Femur (tissue), 1 donor: ENCODE data around the gene FGF10.

ENCODE experiments used
- DNase-seq: peaks from one replicate; pipeline ENCODE4 v3.0.0-alpha.2; 2017

Gene FGF10

DNA sequence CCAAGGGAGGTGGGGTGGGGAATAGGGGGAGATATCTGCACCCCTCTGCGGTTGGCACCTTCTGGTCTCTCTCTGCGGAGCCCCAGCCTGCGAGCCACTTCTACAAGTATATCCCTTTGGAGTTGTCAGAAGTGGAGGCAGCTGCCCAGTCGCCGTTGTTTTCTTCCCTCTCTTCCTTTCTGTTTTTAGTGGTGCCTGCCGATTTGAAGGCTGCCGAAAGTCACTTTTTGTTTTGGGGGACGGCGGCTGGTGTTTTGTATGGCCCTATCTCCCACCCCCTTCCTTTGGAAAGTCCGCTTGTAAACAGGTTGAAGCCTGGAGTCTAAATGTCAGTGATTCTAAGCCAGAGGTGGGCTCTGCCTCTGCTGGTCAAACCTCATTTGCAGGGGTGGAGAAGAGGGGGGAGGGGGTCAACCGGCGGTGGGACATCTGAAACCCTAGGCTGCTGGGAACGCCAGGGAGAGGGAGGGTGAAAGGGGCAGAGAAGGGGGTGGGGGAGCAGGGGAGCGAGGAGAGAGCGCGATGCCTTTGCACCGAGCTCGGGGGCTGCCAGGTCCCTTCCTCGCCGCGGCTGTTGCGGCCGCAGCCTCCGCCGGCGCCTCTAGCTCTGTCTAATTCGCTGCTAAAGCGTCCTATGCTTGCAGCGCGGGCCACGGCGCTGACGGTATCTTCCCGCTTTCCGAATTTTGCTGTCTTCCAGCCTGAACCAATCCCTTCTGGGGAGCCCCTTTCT lies at the start of gene FGF10:
Gene FGF10 (minus strand): TSS at position 331 of the 733 bp plus-strand sequence. CDS start 738 bp downstream, outside the sequence.
- peak; percentile 76 for DNase-seq

DNA sequence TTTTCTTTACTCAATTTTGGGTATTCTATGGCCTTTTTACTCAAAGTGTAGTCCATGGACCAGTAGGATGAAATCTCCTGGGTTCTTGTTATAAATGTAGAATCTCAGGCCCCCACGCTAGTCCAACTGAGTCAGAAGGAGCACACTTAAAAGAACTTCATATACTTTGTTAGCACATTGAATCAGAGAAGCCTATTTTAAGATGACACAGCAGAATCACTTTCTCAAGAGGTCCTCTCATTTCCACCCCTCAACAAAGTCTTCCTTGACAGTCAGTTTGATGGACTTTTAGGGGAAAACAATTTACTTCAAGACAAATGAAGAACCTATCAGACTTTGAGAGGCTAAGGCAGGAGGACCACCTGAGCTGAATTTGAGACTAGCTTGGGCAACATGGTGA lies 37.7 kb upstream of the FGF10 start:
- no peak for DNase-seq

DNA sequence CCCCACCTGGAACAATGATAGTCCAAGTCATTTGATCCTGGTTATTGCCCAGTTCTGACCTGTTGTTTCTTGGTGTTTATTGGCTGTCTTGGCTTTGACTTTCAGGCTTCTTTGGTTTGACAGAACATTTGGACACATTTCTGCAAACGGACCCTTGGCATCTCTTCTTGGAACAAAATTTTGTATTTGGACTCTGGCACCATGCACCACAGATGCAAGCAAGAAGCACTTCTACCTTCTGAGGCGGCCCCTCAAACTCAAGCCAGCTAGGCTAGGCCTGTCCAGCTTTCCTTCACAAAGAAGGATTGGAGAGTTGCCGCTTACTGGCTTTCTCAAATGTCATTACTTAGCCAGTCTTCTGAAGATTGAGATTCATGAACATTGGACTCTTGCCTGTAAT lies 23.1 kb upstream of the FGF10 start:
- DNase-seq: peak; percentile 67

GRCh38 chr5:44402084-44402483 lies 12.9 kb upstream of the FGF10 start:
- DNase-seq: no peak

GRCh38 chr5:44401611-44402010 lies 12.4 kb upstream of the FGF10 start:
- no peak for DNase-seq

GRCh38 chr5:44398382-44398781 lies 9.2 kb upstream of the FGF10 start:
- DNase-seq: no peak

GRCh38 chr5:44396312-44396711 lies 7.1 kb upstream of the FGF10 start:
- no peak for DNase-seq

DNA sequence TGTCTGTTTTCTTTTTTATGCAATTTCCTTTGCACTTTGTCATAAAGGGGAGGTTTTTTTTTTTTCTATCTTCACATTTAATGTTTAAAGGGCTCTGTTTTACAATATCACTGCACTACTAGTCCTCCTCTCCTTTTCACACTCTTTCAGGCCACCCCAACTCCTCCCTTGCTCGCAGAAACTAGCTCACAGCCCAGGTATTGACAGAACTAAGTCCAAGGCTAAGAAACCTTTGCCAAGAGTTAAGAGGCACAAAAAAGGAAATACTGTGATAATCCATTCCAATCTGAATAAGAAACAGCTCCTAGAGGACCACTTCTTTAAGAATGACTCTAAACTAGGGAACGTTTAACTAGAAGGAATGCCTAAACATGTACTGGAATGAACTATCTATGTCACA lies 1.1 kb upstream of the FGF10 start:
- DNase-seq: no peak

- DNase-seq: no peak
These were observed 563 bp upstream of the FGF10 start for GRCh38 chr5:44389823-44390143.

- DNase-seq: peak; percentile 37
These were observed 715 bp downstream of the FGF10 start for GRCh38 chr5:44388321-44389089.

DNA sequence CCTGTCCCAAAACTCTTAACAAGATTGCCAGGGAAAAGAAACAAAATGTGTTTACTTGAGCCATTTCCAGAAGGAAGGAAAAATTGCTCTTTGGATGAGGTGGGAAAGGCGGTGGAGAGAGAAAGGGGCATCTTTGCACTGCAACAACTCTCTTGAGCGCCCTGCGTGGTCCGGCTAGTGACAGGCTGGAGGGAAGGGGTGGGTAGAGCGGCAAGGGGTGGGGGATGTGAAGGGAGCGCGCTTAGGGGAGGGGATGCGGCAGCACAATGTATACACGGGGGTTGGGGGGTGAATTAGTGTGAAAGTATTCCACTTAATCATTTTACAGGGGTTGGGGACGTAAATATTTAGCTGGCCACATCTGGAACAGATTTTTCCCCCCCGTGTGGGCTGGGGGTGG lies 1.3 kb downstream of the FGF10 start:
- DNase-seq: peak; percentile 33

GRCh38 chr5:44387406-44387805 lies 1.8 kb downstream of the FGF10 start:
- DNase-seq: no peak

GRCh38 chr5:44385291-44385900 lies 3.8 kb downstream of the FGF10 start:
- DNase-seq: no peak

- no peak for DNase-seq
These were observed 4.4 kb downstream of the FGF10 start for GRCh38 chr5:44384816-44385215.

GRCh38 chr5:44382894-44383293 lies 6.3 kb downstream of the FGF10 start:
- DNase-seq: no peak

DNA sequence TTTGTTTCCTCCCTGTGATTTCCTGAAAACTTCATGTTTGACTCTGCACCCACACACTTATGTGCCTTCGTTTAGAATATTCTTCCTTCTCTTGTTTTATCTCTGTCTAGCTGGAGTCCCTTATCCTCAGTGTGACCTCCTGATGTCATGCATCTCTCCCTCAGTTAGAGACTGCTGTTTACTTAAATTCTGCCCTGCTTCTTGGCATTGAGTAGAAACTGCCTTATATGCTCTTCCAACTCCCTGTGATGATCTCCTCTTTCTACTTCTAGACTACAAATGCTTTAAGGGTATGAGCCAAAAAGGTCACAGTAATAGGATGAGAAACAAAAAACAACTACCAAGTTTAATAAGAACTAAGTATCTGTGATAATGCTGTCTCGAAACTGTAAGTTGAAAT lies 12.2 kb downstream of the FGF10 start:
- no peak for DNase-seq

GRCh38 chr5:44372028-44372427 lies 17.2 kb downstream of the FGF10 start:
- no peak for DNase-seq

GRCh38 chr5:44367203-44367602 lies 22.0 kb downstream of the FGF10 start:
- DNase-seq: no peak

GRCh38 chr5:44365345-44365744 lies 23.9 kb downstream of the FGF10 start:
- no peak for DNase-seq

DNA sequence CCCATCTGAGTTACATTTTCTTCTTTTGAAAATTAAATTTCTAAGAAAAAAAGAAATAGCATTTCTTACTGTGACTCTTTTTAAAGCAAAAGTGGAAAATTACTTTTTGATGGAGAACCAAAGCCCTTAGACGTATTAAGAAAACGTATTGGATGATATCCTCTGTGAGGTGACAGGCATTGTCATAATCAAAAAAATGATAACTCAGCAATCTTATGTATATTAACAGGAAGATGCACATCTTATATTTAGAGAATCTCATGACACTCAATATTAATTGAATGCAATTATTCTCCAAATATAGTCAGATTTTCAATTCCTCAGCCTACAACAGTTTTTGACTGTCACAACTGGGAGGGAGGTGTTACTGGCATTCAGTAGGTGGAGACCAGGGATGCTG lies 25.1 kb downstream of the FGF10 start:
- DNase-seq: no peak

- no peak for DNase-seq
These were observed 27.7 kb downstream of the FGF10 start for GRCh38 chr5:44361342-44362001.

DNA sequence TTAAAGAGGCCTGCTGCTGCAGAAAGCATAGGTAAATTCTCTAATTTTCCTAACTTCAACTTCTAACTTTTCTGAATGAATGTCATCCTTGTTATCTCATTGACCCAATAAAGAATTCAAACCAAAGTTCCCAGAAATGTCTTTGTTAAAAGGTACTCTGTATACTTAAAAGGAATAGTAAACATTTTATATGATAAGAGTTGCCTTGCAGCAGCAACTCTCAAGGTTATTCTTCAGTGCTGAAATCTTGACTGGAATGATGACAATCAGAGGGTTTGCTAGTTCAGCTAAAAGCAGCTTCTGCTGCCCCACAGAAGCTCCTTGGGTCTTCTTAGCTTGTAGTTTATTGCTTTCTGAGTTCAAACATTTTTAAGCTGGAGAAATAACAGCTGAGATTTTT lies 28.3 kb downstream of the FGF10 start:
- DNase-seq: no peak

DNA sequence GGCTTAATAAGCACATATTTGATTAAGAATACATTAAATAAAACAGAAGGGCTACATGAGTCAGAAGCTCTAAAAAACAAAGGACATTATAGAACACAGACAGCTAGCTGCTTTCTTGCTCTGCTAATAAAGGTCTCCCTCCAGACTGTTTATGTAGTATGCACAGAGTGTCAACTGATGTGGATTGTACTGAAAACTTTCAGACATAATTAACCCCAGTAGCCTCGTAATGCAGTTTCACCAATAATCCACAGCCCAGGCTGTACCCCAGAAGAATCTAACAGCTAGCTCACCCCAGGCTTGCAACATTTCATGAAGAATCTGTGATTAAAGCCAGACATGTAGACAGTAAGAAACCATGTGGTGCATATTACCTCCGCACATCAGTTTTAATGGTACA lies 30.8 kb downstream of the FGF10 start:
- DNase-seq: no peak

DNA sequence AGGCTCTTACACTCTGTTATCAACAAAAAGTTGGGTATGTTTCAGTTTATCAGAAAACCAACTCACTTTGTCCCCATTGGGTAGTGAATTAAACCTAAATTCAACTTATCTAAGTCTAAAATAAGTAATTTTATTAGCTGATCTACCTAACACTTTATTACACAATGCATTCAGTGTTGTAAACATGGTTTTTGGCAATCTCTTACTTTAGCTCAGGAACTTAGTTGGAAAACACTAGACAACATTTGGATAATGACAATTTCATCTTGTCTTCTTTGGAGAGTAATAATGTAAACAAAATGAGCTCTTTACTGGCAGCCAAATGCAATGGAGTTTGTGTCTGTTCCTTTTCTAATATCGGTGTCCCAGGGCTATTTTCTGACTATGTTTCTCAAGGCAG lies 33.0 kb downstream of the FGF10 start:
- no peak for DNase-seq
